GM19035 (cell line): ENCODE measurements around the gene HIPK1.
"Not testable (repeated sequence)": the region's sequence is repeated elsewhere in the genome, so short reads cannot be mapped to it uniquely, and the experiment has no call there.

Source experiments
- ATAC-seq: cut with Tn5 transposase; IDR thresholded peaks from one replicate; pipeline ENCODE4 v1.9.1; 2021; ENCODE audit not compliant: unreplicated experiment

The HIPK1 gene

DNA sequence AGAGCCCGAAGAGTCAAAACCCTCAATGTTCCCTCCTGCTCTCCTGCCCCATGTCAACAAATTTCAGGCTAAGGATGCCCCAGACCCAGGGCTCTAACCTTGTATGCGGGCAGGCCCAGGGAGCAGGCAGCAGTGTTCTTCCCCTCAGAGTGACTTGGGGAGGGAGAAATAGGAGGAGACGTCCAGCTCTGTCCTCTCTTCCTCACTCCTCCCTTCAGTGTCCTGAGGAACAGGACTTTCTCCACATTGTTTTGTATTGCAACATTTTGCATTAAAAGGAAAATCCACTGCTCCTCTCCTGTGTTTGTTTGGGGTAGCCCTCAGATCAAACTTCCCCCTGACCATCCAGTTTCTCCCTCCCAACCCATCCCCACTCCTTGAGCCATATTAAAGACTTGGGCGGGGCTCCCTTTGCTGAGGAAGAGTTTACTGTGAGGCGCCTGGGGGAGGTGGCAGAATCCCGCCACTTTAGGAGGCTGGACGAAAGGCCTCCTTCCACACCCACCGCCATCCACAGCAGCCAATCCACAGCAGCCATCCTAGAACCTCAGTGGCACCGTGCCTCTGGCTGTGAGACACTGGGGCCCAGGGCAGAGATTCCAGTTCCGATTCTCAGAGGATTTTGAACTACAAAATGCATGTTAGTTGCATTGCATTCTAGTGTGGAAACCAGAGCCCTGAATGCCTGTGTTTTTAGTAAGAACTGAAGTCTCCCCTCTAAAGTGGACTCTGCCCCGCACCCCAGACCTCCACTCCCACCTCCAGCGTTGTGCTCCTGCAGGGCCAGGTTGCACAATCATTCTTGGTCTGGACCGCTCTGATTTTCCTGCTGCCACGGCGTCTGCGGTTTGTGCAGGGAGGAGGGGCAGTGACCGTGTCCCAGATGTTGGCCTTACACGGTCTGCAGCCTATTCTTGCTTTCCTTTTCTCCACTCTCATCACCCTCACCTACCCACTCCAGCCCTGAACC lies 53.1 kb downstream of the HIPK1 start:
- no peak for ATAC-seq

DNA sequence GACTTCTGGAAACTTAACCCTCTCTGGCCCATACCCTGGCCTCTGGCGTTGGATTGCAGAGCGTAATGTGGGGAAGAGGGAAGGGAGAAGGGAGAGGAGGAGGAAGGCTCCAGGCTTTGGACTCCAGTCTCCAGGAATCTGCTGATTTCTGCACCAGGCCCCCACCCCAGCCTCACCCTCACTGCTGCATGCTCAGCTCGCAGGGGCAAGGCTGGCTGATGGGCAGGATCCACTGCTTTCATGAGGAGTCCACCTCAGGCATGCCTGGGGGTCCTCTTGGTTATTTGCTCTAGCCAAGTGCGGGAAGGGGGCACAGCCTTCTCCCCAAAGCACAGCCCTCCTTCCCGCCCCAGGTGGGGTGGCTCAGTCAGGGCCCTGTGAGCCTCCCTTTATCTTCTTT lies 53.8 kb downstream of the HIPK1 start:
- no peak for ATAC-seq

DNA sequence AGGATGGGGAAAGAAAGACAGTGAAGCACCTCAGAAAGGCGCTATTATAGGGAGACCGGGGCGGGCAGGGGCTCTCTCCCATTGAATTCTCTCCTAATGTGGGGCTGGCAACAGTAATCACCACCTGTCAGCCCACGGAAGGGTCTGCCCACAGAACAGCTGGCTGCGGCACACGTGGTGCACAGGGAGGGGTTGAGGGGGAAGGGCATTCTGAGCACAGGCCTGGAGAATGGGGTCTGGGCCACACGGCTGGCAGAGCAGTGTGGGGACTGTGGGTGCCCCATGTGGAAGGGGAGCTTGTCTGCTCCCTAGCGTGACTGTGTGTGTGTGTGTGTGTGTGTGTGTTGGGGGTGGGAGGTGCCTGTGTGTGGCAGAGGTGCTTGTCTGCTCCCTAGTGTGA lies 54.3 kb downstream of the HIPK1 start:
- no peak for ATAC-seq

DNA sequence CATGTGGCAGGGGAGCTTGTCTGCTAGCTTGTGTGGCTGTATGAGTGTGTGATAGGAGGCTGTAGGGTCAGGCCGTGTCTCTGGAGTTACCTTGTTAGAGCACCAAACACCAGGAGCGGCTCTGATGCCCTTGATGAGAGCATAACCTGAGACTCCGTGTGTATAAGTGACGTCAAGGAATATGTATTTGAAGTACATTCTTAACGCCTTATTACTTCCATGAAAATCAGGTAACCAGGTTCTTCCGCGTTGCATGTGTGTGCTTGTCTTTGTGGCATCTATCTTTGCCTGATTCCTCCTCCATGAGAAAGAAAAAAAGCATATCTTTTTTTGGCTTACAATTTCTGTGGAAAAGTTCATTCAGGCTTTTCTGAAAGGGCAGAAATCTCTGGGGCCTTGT lies 54.7 kb downstream of the HIPK1 start:
- no peak for ATAC-seq

DNA sequence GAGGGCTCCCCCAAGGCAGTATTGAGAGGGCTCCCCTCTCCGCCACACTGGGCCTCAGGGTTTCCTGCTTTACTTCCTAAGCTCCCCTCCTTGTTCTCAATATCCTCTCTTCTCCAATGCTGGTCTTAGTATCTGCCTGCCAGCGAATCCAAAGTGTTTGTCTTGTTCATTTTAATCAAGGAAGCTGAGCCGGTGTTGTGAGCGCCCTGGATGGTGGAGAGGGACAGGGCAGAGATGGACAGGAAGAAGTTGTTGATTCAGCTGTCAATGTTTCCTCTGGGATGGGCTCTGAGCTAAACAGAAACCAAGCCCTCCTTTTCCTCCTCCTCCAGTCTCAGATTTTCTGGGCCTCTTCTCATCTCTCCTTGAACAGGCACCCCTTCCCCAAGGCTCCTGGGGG lies 55.6 kb downstream of the HIPK1 start:
- no peak for ATAC-seq

DNA sequence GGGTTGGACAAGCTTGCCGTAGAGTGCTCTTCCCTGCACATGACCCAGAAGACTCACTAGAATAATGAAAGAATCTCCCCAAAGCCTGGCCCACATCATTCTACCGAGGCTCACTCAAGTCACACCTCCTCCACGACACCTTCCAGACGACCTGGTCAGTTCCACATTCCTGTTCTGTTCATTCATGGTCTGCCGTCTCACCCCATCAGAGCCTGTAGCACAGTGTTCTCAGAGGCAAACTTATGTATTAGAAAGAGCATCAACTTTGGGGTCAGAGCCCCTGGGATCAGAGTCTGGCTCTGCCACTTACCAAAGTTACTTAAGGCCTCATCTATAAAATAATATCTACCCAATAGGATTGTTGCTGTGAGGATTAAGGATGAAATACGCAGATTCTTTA lies 57.7 kb downstream of the HIPK1 start:
- no peak for ATAC-seq

DNA sequence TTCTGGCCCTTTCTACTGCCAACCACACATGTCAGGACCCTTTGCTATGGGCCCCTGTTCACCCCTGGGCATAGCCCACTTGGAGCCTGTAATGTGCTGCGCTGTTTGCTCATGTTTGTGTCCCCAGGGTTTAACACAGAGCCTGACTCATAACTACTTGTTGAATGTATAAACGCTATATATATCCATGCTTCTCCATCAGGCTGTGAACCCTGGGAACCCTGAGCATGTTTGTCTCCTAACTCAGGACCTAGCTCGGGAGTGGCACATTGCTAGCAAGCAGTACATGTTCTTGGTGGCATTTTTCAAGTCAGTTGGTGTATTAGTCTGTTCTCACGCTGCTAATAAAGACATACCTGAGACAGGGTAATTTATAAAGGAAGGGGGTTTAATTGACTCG lies 58.1 kb downstream of the HIPK1 start:
- no peak for ATAC-seq

DNA sequence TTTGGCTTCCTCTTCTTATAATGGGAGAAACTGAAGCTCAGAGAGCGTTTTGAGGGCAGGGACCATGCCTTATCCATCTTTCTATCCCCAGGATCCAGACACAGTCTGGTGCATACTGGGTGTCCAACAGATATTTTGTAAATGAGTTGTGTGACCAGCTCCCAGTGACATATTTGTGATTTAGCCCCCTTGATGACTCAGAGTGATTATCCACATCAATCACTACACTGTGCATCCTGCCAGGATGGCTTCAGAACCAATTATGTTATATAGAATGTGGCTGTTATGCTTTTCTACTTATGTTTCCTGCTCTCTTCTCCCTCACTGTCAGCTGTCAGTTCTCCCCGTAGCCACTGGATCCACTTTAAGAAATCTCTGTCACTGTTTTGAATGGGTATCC lies 61.4 kb downstream of the HIPK1 start:
- ATAC-seq, result no peak

DNA sequence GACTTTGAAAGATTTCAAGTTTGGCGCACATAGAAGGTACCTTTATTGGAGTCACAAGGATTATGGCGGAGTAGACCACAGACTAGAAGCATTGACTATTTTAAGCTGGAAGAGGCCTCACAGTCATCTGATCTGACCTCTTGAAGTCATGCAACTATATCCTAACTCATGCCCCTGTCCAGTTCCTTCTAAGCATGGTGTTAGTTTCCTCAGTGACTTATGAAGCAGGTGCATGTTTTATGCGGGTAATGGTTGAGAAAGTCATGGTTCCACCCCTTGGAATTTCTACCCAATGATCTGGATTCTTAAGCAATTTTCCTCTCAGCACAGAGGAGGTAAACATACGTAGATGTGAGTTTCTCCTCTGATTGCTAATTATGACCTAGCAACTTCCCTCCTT lies 61.8 kb downstream of the HIPK1 start:
- no peak for ATAC-seq

DNA sequence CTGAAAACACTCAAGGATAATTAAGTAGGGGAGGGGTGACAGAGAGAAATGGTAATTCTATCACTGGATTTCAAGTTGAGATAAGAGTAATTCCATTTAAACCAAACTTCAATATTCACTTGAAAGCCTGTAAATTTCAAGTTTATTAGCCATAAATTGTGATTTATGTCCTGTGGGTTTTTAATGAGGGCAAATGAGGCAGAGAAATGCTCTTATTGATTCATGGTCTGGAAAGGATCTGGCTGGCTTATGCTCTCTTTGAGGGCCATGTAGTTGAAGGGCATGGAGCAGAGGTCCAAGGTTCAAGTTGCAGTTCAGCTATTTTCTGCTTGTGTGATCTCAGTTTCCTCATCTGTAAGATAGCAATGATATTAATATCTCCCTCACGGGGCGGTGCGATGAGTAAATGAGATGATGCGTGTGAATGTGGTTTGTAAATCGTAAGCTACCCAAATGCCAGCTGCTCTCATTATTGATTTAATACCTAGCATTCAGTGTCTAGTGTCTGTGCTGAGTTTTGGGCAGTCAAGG lies 62.4 kb downstream of the HIPK1 start:
- ATAC-seq, result no peak

DNA sequence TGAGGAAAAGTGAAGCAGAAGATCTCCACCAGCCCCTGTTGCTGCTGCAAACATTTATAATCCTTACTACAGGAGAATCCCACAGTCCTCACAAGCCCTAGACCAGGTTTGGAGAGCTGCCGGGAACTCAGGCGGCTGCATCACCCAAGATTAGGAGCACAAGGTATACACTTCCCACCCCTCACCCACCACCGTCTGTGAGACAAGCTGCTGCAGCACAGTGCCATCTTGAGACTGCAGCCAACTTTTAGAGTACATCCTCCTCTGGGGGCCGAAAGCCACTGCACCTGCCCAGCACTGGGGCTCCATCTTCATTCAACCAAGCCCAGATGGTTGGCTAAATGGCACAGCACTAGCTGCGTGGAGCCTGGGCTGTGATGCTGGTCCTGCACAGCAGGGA lies 63.9 kb downstream of the HIPK1 start:
- ATAC-seq, result no peak

DNA sequence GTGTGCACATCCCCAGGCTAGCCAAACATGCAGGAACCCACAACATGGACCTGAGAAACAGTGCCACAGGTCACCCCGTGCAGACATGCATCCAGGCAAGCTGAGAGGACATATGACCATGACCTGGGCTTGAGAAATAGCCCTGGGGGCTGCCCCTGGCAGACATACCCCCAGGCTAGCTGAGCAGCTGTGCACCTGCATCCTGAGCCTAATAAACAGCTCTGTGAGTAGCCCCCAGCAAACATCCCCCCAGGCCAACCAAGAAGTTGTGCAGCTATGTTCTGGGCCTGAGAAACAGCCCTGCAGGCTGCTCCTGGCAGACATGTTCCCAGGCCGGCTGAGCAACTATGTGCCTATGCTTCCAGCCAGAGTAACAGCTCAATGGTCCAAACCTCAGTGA lies 64.6 kb downstream of the HIPK1 start:
- no peak for ATAC-seq

DNA sequence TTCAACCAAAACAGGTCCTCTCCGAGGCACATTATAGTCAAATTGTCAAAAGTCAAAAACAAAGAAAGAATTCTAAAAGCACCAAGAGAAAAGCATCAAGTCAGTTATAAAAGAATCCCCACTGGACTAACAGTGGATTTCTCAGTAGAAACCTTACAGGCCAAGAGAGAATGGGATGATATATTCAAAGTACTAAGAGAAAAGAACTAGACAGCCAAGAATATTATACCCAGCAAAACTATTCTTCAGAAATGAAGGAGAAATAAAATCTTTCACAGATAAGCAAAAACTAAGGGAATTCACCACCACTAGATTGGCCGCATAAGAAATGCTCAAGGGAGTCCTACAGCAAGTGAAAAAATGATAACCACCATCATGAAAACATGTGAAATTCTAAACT lies 66.3 kb downstream of the HIPK1 start:
- ATAC-seq, result no peak

DNA sequence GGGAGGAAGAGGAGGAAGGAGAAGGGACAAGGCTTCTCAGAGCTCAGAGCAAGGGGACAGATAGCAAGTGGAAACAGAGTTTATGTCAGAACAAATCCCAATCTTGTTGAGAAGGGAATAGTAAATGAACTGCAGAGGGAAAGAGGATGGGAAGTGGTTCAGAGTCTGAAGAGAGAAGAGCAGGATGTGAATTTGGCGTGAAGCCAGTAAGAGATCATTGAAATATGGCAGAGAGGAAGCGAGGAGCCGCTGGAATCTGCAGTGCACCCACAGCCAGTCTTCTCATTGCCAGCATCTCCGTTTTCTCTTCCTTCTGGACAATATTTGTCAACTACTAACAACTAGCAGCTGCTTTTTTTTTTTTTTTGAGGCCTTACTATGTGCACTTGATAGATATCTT lies 69.2 kb downstream of the HIPK1 start:
- ATAC-seq, result no peak

DNA sequence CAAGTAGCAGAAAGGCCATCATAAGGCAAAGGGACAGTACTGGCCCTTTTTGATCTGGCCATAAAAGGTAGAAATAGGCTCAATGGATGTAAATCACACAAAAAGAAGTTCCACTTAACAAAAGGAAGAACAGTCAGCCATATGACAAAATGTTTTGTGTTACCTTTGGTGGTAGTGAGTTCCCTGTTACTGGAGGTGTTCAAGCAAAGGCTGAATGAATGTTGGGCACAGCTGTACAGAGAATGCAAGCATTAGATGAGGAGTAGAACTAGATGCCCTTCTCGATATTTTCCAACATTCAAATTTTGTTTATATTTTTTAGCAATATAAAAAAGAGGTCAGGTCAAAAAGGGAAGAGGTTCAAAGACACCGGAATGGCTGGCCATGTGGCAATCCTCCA lies 70.1 kb downstream of the HIPK1 start:
- no peak for ATAC-seq

DNA sequence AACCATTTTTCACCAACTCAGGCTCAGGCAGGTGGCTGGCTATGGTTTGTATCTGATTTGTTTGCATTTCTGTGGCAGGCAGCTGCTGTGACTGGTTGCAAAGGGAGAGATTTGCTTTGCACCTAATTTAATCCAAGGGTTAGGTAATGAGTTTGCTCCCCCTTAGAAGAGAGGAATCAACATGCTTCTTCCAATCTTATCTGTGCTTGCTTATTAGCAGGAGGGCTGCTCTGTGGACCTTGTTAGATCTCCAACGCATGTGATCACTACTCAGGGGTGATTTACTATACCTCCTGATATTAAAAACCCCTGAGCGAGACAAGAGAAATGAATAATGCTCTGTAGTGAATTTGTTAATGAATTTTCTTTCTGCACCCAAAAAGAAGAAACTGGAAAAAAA lies 70.7 kb downstream of the HIPK1 start:
- ATAC-seq, result no peak

DNA sequence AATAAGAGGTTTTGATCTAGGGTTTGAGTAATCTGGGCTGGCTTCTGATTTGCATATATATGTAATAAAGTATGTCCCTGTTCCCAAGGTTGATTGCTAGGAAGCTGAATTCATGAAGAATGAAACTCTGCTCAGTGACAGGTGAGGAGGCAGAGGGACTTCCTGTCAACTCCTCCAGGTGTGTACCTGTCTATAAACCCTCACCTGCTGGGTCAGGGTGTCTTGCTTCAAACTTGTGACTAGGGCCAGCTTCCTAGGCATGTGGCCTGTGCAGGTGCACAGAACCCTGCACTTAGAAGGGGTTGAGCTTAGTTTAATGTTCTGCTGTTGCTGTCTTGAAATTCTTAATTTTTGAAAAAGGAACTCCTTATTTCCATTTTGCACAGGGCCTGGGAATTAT lies 71.3 kb downstream of the HIPK1 start:
- ATAC-seq, result no peak

DNA sequence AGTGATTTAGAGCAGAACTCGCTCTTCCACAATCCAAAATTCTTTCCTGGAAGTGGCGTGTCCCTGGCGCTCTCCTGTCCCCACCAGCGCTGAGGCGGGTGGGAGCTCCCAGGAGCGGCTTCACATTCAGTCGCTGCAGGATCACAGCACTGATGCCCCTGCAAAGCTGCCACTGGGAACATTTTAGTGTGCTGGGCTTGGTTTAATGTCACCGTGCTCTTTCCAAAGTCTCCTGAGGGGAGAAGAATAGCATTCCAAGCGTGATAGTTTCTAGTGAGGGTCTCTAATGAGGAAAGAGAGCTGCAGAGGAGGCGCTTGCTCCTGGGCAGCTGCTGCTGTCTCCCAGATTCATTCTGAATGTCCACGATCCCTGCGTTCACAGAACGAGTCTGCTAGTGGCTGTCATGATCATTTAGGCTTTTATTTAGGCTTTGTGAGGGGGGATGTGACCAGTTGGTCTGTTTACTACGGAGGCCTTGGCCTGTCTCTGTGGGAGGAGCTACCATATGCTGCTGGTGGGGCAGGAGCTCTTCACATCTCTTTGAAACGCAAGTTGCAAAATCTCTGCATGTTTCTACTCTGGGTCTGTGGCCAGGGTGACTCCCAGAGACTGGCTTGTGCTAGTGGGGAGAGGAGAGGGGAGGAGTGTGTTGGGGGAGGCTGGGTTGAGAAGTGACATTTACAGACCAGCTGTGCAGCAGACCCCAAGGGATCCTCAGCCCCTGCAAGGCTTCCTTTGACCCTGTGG lies 73.5 kb downstream of the HIPK1 start:
- no peak for ATAC-seq

DNA sequence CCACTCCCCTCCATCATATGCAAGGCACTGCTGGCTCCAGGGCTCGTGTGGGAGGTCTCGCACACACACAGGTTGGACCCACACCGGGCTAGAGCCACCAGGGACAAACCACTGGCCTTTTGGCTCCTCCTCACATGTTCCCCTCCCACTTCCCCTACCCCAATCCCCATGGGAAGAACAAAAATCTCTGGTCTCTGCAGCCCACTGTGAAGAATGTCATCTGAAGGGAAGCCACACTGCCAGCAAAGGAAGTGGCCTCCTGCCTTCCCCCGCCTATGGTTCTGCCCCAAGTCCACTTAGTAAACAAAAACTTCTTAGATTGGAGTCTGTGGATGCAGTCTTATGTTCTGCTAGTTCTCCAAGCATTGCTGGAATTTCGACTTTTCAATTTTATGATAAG lies 74.3 kb downstream of the HIPK1 start:
- no peak for ATAC-seq

DNA sequence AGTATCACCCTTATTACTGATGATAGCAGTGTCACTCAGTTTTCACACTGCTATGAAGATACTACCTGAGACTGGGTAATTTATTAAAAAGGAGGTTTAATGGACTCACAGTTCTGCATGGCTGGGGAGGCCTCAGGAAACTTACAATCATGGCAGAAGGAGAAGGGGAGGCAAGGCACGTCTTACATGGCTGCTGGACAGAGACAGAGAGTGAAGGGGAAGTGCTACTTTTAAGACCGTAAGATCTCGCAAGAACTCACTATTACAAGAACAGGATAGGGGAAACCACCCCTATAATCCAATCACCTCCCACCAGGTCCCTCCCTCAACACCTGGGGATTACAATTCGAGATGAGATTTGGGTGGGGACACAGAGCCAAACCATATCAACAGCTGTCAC lies 77.7 kb downstream of the HIPK1 start:
- not testable (repeated sequence) for ATAC-seq

DNA sequence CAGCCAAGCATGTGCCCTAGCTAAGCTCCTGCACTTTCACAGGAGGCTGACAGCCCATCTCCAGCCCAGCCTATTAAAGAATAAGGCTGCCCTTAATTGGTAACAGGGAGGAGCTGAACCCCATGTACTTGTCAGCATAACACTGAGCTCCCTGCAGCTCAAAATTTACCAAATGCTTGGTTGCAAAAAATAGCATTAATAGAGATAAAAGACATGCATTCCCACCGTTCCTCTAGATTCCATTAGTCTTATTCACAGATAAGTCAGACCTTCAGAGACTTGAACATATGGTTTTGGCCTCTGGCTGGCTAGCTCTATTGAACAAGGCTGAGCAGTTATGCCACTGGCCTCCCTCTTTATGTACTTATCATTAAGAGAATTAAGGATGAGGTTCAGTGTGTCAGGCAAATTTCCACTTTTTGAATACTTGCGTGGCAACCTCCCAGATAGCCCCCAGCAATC lies 79.4 kb downstream of the HIPK1 start:
- no peak for ATAC-seq

DNA sequence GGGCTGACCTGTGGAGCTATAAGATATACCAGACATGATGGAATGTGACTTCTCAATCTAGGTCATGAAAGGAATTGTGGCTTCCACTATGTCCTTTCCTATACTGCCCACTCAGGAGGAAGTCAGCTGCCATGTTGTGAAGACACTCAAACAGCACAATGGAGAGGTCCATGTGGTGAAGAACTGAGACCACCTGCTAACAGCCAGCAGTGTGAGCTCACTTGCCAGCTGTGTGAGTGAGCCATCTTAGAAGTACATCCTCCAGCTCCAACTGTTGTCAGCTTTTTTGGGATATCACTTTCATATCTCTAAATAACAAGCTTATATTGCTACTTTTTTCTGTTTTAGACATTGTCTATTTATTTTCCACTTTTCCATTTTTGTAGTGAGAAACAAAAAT lies 79.9 kb downstream of the HIPK1 start:
- no peak for ATAC-seq
